ENCODE data around the gene MYO3B.

MYO3B gene

DNA sequence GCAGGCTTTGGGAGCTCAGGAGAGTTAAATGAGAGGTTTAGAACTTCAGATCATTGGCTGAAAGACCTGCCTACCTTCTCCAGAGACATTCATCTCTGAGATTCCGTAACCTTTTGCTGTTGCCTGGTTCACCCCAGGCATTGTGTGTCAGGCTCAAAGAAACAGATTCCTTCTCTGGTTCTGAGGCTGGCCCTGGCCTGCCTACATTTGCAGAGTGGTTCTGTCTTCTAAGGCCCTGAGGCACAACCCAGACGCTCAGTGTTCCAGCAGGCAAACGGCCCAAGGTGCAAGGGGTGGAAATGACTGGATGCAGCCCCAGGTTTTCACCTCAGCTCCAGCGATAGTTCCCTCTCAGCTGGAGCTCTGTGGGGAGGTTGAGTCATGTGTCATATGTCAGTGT lies 48.3 kb downstream of the MYO3B start:
- POLR2A ChIA-PET: no interaction called here
- CTCF ChIA-PET: interaction anchor here (1.4 kb wide), 1 partner anchor 11 kb away, joined by 5 read pairs; no protein-coding TSS in a partner anchor
- TF ChIP-seq, protein P1, sequence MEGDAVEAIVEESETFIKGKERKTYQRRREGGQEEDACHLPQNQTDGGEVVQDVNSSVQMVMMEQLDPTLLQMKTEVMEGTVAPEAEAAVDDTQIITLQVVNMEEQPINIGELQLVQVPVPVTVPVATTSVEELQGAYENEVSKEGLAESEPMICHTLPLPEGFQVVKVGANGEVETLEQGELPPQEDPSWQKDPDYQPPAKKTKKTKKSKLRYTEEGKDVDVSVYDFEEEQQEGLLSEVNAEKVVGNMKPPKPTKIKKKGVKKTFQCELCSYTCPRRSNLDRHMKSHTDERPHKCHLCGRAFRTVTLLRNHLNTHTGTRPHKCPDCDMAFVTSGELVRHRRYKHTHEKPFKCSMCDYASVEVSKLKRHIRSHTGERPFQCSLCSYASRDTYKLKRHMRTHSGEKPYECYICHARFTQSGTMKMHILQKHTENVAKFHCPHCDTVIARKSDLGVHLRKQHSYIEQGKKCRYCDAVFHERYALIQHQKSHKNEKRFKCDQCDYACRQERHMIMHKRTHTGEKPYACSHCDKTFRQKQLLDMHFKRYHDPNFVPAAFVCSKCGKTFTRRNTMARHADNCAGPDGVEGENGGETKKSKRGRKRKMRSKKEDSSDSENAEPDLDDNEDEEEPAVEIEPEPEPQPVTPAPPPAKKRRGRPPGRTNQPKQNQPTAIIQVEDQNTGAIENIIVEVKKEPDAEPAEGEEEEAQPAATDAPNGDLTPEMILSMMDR (IDR thresholded peaks at IDR 0.05; ENCODE audit: control extremely low read depth, extremely low read depth, low read depth, missing control alignments): no peak
- no peak for DNase-seq (ENCODE audit: extremely low spot score)

DNA sequence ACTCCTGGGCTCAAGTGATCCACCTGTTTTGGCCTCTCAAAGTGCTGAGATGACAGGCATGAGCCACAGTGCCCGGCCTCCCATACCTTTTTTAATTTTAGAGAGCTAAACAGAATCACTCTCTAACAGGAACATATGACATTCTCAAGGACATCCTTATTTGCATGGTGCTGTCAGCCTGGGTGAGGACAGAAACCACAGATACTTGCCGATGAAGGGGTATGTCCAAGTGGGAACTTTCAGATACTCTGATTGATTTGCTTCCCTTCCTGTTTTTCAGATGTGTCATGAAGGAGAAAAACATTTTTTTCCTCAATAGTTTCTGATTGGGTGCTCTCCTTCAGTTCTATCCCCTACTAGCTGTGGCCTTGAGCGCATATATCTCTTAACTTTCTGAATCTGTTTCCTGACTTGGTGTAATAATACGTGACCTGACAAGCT lies 49.6 kb downstream of the MYO3B start:
- ChIA-PET CTCF (interaction anchor here (0.7 to 1.8 kb wide), 3 partner anchors 8 to 15 kb away, joined by 3 to 5 read pairs (median 5); no protein-coding TSS in a partner anchor), POLR2A (no interaction called here)
- TF ChIP-seq, protein P1 (IDR thresholded peaks at IDR 0.05; ENCODE audit: control extremely low read depth, extremely low read depth, low read depth, missing control alignments): no peak
- DNase-seq (ENCODE audit: extremely low spot score): peak; percentile 14

DNA sequence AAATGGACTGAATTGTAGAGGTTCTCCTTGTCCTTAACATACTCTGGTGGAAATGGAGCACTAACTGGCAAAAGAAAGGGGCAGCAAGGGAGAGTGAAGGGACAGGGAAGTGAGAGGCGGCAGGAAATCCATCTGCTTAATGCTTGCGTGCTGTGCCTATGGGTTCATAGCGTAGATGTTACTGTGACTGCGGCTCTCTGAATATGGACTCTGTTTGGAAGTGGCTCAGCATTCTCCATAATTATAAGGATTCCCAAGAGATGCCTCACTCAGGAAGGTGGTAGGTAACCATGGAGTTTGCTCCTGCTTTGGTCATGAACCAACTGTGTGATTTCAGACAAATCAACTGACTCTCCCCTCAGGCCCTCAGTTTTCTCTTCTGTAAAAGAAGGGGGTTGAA lies 50.0 kb downstream of the MYO3B start:
- CTCF ChIA-PET: interaction anchor here (0.7 to 1.8 kb wide), 4 partner anchors 8 to 585 kb away, joined by 3 to 5 read pairs (median 4); no protein-coding TSS in a partner anchor
- POLR2A ChIA-PET: no interaction called here
- TF ChIP-seq, protein P1 (IDR thresholded peaks at IDR 0.05; ENCODE audit: control extremely low read depth, extremely low read depth, low read depth, missing control alignments): no peak
- DNase-seq (ENCODE audit: extremely low spot score): no peak

DNA sequence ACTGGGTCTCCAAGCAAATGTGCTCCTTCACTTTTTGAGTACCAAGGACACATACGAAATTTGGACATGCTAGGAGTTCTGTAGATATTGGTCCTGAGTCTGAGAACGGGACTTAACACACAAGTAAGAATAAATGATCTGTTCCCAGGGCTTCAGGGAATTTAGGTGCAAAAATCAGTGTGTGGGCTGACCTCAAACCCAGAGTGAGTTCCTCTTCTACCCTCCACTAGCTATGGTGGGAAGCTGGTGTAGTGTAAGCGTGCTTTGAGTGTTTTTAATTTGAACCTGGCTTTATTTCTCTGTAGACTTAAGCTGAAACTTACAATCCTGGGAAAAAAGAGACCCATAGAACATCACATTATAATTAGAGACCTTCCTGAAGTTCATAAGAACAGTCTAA lies 50.5 kb downstream of the MYO3B start:
- POLR2A ChIA-PET: no interaction called here
- DNase-seq (ENCODE audit: extremely low spot score): no peak
- CTCF ChIA-PET: interaction anchor here (0.7 to 1.8 kb wide), 4 partner anchors 7 to 585 kb away, joined by 3 to 5 read pairs (median 4); no protein-coding TSS in a partner anchor
- TF ChIP-seq, protein P1 (IDR thresholded peaks at IDR 0.05; ENCODE audit: control extremely low read depth, extremely low read depth, low read depth, missing control alignments): no peak

DNA sequence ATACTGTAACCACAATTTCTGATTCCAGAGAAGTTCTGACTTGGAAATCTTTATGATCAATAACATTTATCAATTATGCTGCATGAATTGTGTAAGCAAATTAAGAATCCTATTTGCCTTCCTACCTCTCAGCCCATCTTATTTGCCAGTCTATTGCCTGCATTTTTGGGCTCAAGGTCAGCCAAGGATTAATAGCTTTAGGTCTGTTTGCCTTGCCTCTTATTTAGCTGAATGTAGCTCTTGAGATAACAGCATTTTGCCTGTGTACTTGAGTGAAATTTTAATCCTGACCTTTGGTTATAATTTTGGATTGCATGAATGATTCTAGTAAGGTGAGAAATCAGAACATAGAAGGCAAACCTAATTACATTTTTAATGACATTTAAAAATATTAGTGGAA lies 51.2 kb downstream of the MYO3B start:
- DNase-seq (ENCODE audit: extremely low spot score): no peak
- ChIA-PET POLR2A (no interaction called here), CTCF (interaction anchor here (1.2 kb wide), 2 partner anchors 19 to 584 kb away, joined by 3 to 4 read pairs; no protein-coding TSS in a partner anchor)
- TF ChIP-seq, protein P1 (IDR thresholded peaks at IDR 0.05; ENCODE audit: control extremely low read depth, extremely low read depth, low read depth, missing control alignments): no peak

DNA sequence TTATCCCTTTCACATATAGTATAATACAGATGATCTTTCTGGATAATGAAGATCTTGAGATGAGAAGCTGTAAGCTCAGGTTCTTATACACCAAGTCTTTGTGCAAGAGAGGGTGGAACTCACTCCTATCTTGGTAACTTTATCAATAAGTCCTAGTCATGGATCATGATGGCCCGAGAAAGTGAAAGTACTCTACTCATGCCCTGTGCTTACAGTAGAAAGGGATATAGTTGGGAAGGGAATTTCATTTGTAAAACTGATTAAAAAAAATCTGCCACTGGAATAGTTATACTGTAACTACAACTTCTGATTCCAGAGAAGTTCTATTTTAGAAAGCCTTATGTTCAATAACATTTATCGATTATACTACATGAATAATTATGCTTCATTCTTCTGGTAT lies 51.8 kb downstream of the MYO3B start:
- TF ChIP-seq, protein P1 (IDR thresholded peaks at IDR 0.05; ENCODE audit: control extremely low read depth, extremely low read depth, low read depth, missing control alignments): no peak
- DNase-seq (ENCODE audit: extremely low spot score): no peak
- POLR2A ChIA-PET: no interaction called here
- CTCF ChIA-PET: interaction anchor here (1.0 to 1.2 kb wide), 2 partner anchors 18 to 608 kb away, joined by 3 to 4 read pairs; no protein-coding TSS in a partner anchor
